ENCODE measurements around the gene UBE2G1.

The UBE2G1 gene

GRCh38 chr17:4333041-4333440 lies 33.4 kb downstream of the UBE2G1 start:
- DNase-seq = no peak

- no peak for DNase-seq
Observed at GRCh38 chr17:4332296-4332970, 34.0 kb downstream of the UBE2G1 start.

DNA sequence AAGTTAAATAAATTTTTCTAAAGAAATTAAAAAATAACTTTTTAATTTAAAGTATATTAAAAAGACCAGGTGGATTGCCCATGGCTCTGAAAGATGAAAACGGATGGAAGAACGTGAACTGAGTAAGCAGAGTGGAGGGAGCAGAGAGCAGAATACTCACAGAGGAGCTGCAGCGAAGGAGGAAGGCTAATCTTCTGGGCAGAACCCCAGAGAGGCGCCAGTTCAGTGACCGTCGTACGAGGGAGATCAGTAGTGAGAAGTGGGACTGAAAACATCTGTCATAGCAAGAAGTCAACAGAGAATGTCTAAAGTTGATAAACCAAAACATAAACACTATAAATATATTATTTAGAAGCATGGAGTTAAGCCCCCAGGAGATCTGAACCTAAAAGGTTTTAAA lies 34.9 kb downstream of the UBE2G1 start:
- no peak for DNase-seq

DNA sequence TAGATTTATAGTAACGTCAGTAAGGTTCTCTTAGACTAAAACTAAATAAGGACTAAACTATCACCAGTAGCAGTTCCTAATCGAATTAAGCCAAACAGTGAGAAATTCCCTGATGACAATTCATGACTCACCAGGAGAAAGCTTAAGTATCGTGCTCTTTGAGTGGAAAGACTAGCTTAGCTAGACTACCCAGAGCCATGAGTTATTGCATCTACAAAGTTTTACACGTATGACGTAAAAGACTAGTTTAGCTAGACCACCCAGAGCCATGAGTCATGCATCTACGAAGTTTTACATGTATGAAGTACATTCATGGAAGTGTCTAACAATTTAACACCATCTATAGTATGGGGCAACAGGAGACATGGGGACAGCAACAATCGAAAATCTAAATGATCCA lies 36.6 kb downstream of the UBE2G1 start:
- DNase-seq = peak; percentile 96

DNA sequence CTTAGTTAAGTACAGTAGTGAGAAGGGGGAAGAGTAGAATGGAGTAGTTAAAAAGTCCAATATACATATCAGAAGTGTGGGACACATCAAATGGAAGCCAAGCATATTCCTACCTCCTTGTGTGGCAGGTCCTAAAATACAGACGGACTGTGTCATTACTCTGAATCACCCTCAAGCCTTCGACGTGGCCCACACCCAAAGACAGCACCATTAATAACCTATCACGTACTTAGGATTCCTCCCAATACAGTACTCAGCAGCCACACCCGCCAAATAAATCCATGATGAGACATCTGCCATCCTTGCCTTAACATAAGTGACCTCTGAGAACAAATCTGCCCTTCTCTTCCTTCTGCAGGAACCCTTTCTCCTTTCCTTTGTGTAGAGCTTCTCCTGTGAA lies 38.9 kb downstream of the UBE2G1 start:
- DNase-seq = peak; percentile 92

- DNase-seq = peak; percentile 41
Observed at GRCh38 chr17:4326608-4327007, 39.9 kb downstream of the UBE2G1 start.

DNA sequence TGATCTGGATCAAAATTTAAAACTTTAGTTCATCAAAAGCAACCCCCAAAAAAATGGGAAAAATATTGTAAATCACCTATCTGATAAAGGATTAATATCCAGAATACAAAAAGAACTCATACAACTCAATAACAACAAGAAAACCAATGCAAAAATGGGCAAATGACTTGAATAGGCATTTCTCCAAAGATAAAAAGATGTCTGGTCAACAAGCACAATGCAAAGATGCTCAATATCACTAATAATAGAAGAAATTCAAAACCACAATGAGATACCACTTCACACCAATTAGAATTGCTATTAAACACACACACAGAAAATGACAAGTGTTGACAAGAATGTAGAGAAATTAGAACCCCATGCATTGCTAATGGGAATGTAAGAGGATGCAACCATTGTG lies 40.4 kb downstream of the UBE2G1 start:
- no peak for DNase-seq

DNA sequence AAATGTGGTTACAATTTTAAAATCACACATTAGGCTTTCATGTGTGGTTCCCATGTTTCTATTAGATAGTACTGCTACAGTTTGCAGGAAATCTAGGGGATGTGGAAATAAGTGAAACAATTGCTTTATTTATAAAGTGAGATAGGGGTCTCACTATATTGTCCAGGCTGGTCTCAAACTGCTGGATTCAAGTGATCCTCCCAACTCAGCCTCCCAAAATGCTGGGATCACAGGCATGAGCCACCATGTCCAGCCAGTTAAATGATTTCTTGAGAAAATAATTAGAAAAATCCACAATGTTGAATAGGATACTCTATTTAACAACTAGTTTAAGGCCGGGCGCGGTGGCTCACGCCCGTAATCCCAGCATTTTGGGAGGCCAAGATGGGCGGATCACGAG lies 42.0 kb downstream of the UBE2G1 start:
- no peak for DNase-seq

GRCh38 chr17:4319221-4319620 lies 47.3 kb downstream of the UBE2G1 start:
- no peak for DNase-seq

GRCh38 chr17:4318596-4318995 lies 47.9 kb downstream of the UBE2G1 start:
- no peak for DNase-seq

- DNase-seq = no peak
Observed at GRCh38 chr17:4318186-4318585, 48.3 kb downstream of the UBE2G1 start.

DNA sequence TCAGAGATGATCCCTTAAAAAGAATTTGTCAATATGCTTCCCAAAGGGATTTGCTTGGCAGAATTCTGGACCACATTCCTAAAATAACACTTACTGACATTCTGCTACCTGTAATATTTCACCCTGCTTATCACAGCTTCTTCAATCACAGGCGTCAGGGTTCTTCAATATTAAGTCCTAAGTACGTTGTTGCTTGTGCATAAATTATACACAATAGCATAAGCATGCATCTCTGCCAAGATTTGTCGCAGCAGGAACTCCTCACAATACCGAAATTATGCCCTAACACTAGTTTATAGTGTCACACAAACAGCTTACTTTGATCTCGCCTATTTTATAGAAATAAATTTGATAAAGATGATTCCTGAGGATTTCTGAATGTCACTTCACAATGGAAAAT lies 48.9 kb downstream of the UBE2G1 start:
- DNase-seq = no peak

DNA sequence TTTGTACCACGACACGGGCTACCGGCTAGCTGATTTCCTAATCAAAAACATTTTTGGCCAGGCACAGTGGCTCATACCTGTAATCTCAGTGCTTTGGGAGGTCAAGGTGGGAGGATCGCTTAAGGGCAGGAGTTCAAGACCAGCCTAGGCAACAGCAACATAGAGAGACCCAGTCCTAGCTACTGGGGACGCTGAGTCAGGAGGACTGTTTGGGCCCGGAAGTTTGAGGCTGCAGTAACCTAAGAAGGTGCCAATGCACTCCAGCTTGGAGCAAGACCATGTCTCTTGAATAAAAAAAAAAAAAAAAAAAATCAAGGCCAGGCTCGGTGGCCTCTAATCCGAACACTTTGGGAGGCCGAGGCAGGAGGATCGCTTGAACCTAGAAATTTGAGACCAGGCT lies 49.8 kb downstream of the UBE2G1 start:
- no peak for DNase-seq

- DNase-seq = no peak
Observed at GRCh38 chr17:4314618-4315017, 51.9 kb downstream of the UBE2G1 start.

GRCh38 chr17:4314179-4314578 lies 52.3 kb downstream of the UBE2G1 start:
- DNase-seq = no peak

GRCh38 chr17:4313221-4314114 lies 53.0 kb downstream of the UBE2G1 start:
- peak; percentile 3 for DNase-seq

DNA sequence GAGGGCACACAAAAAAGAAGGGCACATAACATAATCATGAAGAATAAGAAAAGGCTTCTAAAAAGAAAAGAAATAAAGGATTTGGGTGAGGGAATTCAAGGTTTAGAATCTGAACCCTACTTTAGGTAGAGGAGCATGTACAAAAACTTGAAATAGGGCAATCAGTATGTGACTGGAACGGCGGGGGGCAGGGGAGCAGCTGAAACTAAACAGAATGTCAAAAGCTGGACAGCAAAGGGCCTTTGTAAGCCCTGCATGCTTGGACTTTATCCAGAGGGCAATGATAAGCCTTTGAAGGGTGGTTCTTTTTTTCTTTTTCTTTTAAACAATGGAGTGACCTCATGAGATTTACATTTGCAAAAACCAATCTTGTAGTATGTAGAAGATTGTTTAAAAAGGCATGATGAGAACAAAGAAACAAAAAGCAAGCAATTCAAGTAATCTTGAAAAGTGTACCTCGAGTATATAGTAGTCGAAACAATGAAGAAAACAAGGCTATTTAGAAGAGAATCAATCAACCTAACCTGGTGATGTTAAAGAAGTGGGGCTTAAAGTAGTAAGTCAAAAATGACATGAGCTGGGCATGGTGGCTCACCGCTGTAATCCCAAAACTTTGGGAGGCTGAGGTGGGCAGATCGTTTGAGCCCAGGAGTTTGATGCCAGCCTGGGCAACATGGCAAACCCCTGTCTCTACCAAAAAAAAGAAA lies 56.0 kb downstream of the UBE2G1 start:
- no peak for DNase-seq

GRCh38 chr17:4309897-4310296 lies 56.6 kb downstream of the UBE2G1 start:
- DNase-seq = no peak

DNA sequence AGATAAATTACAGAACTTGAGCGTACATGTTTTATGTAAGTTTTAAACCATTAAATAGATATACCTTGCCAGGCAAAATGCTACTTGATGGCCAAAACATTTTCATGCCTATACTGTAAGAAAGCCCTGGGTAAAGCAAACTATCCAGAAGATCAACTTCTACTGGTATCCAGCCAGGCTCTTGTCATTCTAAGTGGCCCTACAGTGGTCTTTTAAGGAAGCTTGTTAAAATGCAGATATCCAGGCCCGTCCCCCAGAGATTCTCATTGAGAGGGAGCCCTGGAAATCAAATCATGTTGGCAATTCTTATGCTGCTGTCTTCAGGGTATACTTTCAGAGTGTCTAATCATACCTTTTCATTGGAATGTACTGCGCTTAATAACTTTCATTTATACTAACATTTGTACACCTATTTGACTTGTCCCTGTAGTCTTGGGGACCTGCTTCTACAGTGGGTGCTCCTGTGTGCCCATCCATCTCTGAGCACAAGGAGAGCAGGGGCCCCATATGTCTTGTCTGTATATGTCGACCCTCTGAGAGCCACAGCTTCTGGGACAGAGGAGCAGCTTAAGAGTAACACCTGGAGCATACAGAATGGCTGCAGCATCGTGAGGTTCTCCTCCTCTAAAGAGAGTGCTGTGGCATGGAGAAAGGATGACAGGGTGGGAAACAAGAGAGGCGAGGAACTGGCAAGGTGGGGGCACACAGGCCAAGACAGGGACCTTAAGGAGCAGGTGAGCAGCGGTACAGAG lies 59.1 kb downstream of the UBE2G1 start:
- no peak for DNase-seq

DNA sequence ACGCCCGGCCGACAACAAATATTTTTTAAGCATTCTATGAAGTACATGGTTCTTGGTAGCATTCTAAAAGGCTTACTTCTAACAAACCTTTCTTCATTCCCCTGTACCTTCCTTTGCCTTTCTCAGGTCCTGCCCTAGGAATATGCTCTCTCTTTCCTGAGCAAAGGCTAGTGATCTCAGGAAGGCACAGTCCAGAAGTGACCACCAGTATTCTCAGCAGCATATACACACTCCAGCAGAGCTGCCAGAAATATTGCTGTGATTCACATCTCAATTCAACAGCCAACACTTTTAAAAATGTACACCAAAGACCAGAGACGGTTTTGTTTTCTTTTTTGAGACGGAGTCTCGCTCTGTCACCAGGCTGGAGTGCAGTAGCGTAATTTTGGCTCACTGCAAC lies 61.3 kb downstream of the UBE2G1 start:
- DNase-seq = no peak

- DNase-seq = peak; percentile 28
Observed at GRCh38 chr17:4304417-4305027, 62.0 kb downstream of the UBE2G1 start.

GRCh38 chr17:4301066-4301465 lies 65.4 kb downstream of the UBE2G1 start:
- DNase-seq = no peak

DNA sequence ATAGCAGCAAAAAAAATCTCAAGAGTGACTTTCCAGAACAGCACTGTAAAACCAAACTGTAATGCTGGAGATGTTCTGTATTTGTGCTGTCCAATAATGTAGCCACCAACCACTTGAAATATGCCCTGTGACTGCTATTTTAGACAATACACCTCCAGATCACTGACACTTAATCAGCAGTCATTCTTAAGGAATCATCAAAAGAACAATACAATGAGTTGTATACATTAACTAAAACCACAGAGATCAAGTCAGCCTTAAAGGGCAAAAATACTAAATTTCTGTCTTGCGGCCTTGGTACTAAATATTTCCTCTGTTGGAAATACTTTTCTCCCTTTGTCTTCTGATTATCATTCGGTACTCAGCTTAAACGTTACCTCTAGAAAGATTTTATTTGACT lies 69.1 kb downstream of the UBE2G1 start:
- peak; percentile 18 for DNase-seq
